ENCODE data around the gene SPRR2E.
"Not testable (repeated sequence)": the region's sequence is repeated elsewhere in the genome, so short reads cannot be mapped to it uniquely, and the experiment has no call there.

The SPRR2E gene

DNA sequence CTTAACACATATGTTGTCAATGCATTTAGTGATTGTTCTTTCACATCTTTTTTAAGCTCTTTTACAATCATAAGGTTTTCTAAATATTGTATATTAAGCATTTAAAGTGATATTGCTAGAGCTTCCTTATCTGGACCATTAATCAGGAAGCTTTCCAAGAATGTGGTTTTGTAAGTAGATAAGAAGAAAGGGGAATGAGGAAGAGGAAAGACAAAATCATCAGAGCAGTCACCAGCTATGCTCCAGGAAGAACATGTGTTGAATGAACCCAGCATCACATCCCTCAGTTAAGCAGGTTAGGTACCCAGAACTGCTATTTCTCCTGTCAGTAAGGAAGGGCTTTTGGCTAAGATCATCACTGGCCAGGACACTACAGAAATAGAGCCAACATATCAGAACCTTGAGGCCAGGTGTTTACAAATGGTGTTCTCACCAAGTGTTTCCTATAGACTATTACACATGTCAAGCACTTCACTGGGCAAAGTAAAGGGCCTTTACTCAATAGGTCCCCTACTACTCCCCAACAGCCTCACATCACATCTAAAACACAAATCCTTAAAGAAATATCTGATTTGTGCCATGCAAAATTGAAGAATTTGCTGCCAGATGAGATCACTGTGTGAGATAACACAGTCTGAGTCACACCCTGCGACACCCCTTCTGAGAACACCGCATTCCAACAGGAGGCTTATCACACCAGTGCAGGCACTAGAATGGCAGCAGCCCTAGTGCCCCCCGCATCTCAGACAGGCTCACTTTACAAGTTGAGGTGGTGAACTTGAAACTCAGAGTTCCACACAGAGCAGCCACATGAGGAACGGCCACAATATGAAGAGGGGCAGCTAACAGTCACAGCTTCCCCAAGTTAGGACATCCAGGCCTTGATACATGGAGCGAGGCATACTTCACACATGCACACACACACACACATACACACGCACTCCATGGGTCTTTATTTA is 35.2 kb downstream of the SPRR2E start:
- DNase-seq, result no peak

DNA sequence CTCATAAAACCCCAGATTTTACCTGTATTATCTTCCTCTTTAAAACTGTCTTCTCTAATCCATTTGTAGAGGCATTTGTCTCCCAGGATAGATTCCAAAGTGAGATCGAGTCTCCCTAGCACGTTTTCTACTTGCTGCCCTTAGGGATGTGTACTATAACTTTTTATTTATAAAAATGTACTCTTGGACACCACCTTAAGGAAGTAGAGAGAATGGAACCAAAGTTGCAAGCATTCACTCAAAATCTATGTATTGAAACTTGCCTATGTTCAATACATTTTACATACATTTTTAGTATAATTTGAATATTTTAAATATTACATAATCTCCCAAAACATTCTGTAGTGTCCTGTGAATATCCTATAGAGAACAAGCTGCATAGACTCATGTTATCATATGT is 36.2 kb downstream of the SPRR2E start:
- DNase-seq, result no peak

DNA sequence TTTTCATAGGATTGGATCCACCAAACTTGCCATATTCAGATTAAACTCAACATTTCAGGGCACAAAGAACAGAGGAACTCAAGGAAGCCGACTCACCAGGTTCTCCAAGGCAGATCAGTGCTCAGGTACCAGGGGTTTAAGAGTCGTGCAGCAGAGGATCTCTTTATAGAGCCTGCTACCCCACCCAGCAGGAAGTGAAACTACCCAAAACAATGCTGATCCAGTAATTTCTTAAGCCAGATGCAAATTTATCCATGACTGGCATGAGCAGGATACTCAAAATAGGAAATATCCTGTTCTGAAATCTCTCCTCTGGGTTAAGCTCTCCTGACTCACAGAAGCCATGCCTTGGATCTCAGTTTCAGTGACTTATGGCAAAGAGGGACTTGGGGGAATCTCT is 37.0 kb downstream of the SPRR2E start, which contains the start of gene SPRR2A:
TSS of gene SPRR2A (minus strand) at position 138 of the 400 bp plus-strand sequence. CDS start 777 bp downstream, outside the sequence.
- DNase-seq, result no peak

DNA sequence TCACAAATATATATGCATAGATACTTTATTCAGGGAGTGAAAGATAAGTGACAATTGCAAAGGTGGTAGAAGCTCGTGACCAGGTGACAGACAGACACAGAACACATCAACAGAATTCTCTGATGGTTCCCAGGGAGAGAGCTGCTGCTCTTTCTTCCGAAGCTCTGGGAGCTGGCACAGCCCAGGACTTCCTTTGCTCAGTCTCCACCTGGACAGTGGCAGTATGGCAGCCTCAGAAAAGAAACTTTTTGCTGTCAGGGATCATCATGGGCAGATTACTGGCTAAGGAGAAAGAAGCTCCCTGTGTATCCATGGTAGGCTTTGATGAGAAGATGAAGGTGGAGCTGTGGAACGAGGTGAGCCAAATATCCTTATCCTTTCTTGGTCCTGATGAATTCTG is 38.2 kb downstream of the SPRR2E start:
- not testable (repeated sequence) for DNase-seq

DNA sequence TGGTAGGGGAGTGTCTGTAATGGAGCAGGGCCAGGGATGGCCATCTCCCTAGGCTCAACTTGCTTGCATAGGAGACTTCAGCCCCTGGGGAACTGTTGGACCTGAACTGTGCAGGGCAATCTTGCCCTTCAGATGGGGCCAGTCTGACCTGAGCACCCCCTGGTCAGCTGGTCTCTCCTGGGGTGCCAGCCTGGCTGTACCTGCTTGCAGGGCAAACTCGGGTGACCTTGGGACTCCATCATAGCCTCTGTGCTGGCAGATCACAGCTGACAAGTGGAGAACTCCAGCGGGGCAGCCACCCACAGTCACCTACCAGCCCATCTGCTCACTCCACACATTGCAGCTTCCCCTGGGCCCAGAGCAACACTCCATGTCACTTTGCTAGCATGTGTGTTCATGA is 45.1 kb downstream of the SPRR2E start:
- DNase-seq, result no peak
